GM21717 (cell line): ENCODE data around the gene CFHR5.
"Not testable (repeated sequence)": the region's sequence is repeated elsewhere in the genome, so short reads cannot be mapped to it uniquely, and the experiment has no call there.

Source experiments
- ATAC-seq: cut with Tn5 transposase; IDR thresholded peaks from one replicate; pipeline ENCODE4 v1.9.1; 2021; ENCODE audit warnings: mild to moderate bottlenecking, moderate library complexity; ENCODE audit not compliant: unreplicated experiment

Gene CFHR5

GRCh38 chr1:197017558-197018146 lies 40.3 kb downstream of the CFHR5 start:
- ATAC-seq: no peak

- no peak for ATAC-seq
These were observed 44.4 kb downstream of the CFHR5 start for GRCh38 chr1:197021716-197022115.

DNA sequence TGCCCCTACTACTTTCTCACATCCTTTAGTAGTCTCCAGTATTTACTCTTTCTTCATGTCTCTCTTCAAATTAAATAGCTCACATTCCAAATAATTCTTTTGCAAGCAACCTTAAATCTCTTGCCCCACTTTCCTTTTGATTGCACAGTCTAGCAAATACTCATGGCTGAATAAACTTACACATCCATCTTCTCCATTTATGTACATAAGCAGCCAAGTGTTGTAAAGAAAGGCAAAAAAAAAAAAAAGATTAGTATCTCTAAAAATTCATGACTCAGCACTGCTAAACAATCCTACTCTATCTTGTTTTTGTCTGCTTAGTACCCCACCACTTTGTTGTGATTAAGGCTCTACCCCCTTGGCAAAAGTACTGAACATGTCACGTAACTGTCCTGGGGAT lies 47.1 kb downstream of the CFHR5 start:
- ATAC-seq: no peak

DNA sequence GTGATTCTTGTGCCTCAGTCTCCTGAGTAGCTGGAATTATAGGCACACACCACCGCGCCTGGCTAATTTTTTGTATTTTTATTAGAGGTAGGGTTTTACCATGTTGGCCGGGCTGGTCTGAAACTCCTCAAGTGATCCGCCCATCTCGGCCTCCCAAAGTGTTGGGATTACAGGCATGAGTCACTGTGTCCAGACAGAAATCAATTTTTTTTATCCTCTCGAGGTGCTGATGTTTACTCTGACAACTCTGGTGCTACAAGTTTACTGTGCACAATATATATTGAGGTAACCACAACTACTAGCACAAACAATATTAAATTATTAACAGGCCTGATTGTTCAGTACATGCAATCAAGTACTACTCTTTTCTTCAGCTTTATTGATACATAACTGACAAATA lies 50.0 kb downstream of the CFHR5 start:
- ATAC-seq: no peak

DNA sequence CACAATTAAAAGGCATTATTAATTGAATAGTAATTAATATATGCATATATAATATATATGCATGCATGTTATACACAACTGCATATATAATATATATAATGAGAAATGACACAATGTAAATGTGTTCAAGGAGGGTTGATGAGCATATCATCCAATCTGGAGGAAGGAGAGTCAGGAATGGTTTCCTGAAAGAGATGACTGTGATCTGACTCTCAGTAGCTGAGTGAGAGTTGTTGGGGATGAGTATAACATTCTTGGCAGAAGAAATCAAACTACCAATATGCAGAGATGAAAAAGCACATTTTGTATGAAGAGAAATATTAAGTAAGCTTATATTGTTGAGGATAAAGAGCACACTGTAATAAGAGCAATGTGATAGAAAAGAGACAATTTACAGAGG lies 52.4 kb downstream of the CFHR5 start:
- no peak for ATAC-seq

DNA sequence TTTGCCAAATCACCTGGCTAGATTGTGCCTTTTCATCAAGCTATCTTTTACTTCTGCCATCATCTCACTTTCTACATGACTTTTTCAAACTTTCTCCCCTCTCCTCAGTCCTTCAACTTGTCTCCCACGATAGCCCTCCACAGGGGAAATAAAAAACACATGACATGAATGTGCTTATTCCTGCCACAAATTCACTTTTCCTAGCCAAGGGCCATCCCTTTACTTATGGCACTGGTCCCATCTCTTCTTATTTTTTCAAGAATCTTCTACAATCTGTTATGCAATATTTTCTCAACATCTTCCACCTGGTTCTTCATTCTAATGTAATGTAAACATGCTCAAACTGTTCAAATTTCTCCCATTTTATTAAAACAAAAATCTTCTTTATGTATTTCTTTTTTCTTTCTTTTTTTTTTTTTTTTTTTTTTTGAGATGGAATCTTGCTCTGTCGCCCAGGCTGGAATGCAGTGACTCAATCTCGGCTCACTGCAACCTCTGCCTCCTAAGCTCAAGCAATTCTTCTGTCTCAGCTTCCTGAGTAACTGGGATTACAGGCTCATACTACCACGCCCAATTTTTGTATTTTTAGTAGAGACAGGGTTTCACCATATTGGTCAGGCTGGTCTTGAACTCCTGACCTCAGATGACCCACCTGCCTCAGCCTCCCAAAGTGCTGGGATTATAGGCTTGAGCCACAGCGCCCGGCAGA lies 57.4 kb downstream of the CFHR5 start:
- ATAC-seq: not testable (repeated sequence)

- ATAC-seq: no peak
These were observed 59.5 kb downstream of the CFHR5 start for GRCh38 chr1:197036861-197037260.

DNA sequence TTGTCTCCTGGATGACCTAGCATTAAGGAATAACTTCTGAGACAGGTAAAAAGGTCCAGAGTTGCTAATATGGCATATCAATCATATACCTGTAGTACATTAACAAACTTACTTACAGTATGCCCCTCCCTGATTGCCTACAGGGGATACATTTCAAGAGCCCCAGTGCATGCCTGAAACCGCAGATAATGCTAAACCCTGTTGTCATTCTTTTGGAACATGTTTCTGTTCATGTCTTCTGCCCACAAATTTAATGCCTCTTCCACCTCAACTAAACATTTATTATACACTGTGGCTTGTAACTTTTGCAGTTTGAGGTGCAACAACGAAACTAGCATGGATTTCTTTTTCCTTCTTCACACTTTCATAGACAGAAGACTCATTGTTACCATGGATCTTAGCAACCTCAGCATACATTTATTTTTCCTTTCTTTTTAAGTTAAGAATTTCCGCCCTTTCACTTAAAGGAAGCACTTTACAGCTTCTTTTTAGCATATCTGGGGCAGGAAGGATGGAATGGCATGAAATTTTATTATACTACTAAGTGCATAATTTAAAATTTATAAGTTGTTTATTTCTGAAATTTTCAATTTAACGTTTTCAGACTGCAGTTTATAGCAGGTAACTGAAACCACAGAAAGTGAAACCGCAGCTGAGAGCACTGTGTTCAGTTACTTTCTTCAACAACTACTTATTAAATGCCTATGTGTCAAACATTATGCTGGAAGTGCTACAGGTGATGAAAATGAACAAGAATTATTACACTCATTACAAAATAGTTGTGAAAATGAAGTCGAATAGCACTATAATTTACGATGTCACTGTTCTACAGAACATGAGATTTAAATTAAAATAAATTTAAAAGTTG lies 64.4 kb downstream of the CFHR5 start:
- peak; percentile 97 for ATAC-seq

DNA sequence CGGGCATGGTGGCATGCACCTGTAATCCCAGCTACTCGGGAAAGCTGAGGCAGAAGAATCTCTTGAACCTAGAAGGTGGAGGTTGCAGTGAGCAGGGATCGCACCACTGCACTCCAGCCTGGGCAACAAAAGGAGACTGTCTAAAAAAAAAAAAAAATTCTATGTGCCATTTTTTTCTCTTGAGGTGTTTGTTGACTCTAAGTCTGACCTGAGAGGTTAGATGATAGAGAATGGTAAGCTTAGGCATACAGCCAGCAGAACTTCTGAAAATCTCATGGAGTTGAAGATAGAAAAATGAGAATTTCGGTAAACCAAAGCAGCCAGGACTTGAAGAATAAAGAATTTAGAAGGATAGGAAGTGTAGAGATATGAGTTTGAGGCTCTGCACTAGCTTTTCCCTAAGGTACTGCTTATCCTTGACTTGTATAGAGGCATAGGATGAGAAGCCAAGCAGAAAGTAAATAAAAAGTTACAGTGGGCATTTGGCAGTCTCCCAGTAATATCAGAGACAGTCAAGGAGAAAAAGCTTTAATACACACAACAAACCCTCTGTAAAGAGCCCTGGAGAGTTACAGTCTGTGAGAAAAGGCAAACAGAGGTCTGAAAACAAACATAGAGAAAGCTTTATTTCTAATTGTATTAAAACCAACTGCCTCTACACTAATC lies 65.5 kb downstream of the CFHR5 start:
- ATAC-seq: no peak

DNA sequence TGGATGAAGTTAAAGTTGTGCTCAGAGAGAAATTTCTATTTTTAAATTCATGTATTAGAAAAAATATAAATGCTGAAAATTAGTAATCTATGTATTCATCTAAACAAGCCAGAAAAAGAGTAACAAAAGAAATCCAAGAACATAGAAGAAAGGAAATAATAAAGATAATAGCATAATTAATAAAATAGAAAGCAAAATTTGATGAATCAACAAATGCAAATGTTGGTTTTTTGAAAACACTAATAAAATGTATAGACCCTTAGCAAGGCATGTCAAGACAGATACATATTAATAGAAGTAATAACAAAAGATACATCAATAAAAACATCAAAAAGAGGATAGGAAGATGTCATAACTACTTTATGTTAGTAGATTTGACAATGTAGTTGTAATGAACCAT lies 71.7 kb downstream of the CFHR5 start:
- ATAC-seq: no peak
